AG09319 (cell line): ENCODE results near the gene VPS51.

Experiments used
- DNase-seq: peaks from one replicate; pipeline ENCODE4 v3.0.0-alpha.2; 2010; ENCODE audit warnings: low read depth; ENCODE audit errors: extremely low read depth
- TF ChIP-seq, protein P1 (sequence below): IDR thresholded peaks from 2 replicates; pipeline ENCODE4 v1.5.1; 2011; ENCODE audit warnings: low read depth, mild to moderate bottlenecking, inconsistent platforms, low read length, moderate library complexity

VPS51 gene

GRCh38 chr11:65130631-65131416, 34.8 kb downstream of the VPS51 start:
- TF ChIP-seq, protein P1, sequence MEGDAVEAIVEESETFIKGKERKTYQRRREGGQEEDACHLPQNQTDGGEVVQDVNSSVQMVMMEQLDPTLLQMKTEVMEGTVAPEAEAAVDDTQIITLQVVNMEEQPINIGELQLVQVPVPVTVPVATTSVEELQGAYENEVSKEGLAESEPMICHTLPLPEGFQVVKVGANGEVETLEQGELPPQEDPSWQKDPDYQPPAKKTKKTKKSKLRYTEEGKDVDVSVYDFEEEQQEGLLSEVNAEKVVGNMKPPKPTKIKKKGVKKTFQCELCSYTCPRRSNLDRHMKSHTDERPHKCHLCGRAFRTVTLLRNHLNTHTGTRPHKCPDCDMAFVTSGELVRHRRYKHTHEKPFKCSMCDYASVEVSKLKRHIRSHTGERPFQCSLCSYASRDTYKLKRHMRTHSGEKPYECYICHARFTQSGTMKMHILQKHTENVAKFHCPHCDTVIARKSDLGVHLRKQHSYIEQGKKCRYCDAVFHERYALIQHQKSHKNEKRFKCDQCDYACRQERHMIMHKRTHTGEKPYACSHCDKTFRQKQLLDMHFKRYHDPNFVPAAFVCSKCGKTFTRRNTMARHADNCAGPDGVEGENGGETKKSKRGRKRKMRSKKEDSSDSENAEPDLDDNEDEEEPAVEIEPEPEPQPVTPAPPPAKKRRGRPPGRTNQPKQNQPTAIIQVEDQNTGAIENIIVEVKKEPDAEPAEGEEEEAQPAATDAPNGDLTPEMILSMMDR = no peak

GRCh38 chr11:65131417-65131776, 35.4 kb downstream of the VPS51 start:
- TF ChIP-seq, protein P1 = no peak
- no peak for DNase-seq

More at GRCh38 chr11:65130631-65131416, 34.8 kb downstream of the VPS51 start:
- no peak for DNase-seq

GRCh38 chr11:65131895-65132237, 35.9 kb downstream of the VPS51 start:
- no peak for DNase-seq
- TF ChIP-seq, protein P1 = no peak

DNA sequence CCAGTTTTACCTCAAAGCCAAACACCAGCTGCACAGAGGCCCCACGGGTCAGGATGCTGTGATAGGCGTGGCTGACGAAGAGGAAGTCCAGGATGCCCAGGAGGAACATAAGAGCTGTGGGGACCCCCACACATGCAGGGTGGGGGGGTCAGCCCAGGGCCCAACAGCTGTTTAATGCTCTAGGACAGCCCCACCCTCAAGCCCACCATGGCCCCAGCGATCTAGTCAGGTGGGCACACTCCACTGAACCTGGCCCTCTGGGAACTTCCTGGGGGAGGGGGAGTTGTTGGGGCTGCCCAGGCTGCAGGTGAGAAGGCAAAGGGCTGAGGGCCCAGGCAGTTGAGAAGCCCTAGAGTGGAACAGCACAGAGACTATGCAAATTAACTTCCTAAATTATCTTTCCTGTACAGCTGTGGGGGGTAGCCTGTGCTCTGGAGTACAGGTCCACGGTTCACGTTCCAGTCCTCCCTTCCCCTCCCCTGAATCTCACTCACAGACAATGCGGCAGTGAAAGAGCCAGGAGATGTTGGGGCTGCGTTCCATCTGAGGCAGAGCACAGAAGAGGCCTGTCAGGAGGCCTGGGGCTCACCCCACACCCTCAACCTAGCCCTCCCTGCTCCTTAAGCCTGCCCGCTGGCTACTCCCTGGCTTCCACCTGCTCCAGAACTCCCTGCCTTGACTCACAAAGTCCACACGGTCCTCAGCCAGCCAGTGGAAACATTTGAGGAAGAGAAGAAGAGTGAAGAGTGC, 36.4 kb downstream of the VPS51 start:
- no peak for DNase-seq
- TF ChIP-seq, protein P1 = no peak

GRCh38 chr11:65132988-65133700, 37.1 kb downstream of the VPS51 start:
- no peak for DNase-seq
- TF ChIP-seq, protein P1 = no peak

DNA sequence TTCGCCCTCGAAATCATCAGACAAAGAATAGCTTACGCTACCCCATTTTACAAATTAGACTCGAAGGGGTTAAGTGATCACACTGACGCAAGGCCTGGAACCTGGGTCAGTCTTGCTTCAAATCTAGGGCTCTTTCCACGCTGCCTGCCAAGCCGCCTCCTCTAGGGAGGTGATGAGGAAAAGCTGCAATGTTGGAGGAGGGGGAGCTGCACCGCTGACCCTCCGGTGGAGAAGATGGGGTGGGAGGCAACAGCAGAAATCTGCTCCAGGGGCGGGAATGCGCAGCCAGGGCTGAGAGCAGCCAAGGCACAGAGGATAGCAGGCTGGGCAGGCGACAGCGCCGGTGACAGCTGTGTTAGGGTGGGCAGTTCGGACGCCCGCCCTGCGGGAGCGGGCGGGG, 37.7 kb downstream of the VPS51 start:
- DNase-seq = no peak
- TF ChIP-seq, protein P1 = no peak
